IMR-90 (cell line): ENCODE results near the gene GPR62. TPM values are rescaled to one million over a fixed set of nuclear protein-coding genes. Genes with fewer than 3 reads are reported as not detected.

Experiments
- ATAC-seq: fragments of 200-7000 bp; cut with Tn5 transposase; 2 replicates; pipeline ENCODE4 v1.9.1; 2020; ENCODE audit warnings: low read depth, mild to moderate bottlenecking, moderate library complexity
- BruUV-seq: library from RNA; stranded (reverse); fragments of 400-500 nt; replicated peaks from 2 replicates; lab custom pipeline; 2021; lab: Mats Ljungman, UMichigan
- CTCF ChIA-PET: fragments of 300-600 bp; formaldehyde crosslinking; extraction: SDS; loops from one replicate; lab custom pipeline; 2021; ENCODE audit warnings: antibody characterized with exemption; lab: Yijun Ruan, JAX
- POLR2A ChIA-PET: fragments of 300-600 bp; sonication (Branson Sonifier 250); formaldehyde crosslinking; loops from one replicate; lab custom pipeline; 2022; ENCODE audit warnings: antibody characterized with exemption; ENCODE audit not compliant: unreplicated experiment; lab: Charles Lee
- DNase-seq: peaks from one replicate; pipeline ENCODE4 v3.0.0; 2013
- H2AFZ ChIP-seq: replicated peaks from 2 replicates; pipeline ENCODE3; 2013; ENCODE audit warnings: low read length, mild to moderate bottlenecking; ENCODE audit not compliant: poor library complexity
- H2AK5ac ChIP-seq: 2 replicates; pipeline ENCODE4 v1.6.1; 2013; ENCODE audit warnings: low read depth, low read length, inconsistent platforms
- H2AK9ac ChIP-seq: replicated peaks from 2 replicates; pipeline ENCODE3; 2013; ENCODE audit warnings: mild to moderate bottlenecking, low read depth, low read length, moderate library complexity; ENCODE audit not compliant: poor library complexity
- H2BK120ac ChIP-seq: 2 replicates; pipeline ENCODE4 v1.6.1; 2013; ENCODE audit warnings: low read depth, low read length, inconsistent platforms
- H2BK15ac ChIP-seq: 3 replicates; pipeline ENCODE4 v1.6.1; 2013; ENCODE audit warnings: low read depth, low read length, inconsistent platforms
- H2BK20ac ChIP-seq: 2 replicates; pipeline ENCODE4 v1.6.1; 2013; ENCODE audit warnings: low read depth, mild to moderate bottlenecking, inconsistent platforms, low read length, moderate library complexity
- H2BK5ac ChIP-seq: 2 replicates; pipeline ENCODE4 v1.6.1; 2013; ENCODE audit warnings: mild to moderate bottlenecking, low read depth, low read length, inconsistent platforms; ENCODE audit not compliant: poor library complexity, severe bottlenecking
- H3K14ac ChIP-seq: replicated peaks from 2 replicates; pipeline ENCODE4 v1.6.1; 2013; ENCODE audit warnings: low read depth, low read length, inconsistent platforms
- H3K18ac ChIP-seq: 2 replicates; pipeline ENCODE4 v1.6.1; 2013; ENCODE audit warnings: low read depth, low read length, control low read depth
- H3K23ac ChIP-seq: 2 replicates; pipeline ENCODE4 v1.6.1; 2013; ENCODE audit warnings: low read depth, low read length, inconsistent platforms
- H3K27ac ChIP-seq: 2 replicates; pipeline ENCODE4 v1.5.1; 2013; ENCODE audit warnings: mild to moderate bottlenecking, control low read depth, low read length; ENCODE audit not compliant: insufficient read depth
- H3K27me3 ChIP-seq: 2 replicates; pipeline ENCODE4 v1.6.1; 2013; ENCODE audit warnings: low read length; ENCODE audit not compliant: control insufficient read depth, insufficient read depth
- H3K36me3 ChIP-seq: 2 replicates; pipeline ENCODE4 v1.6.1; 2013; ENCODE audit warnings: low read length, mixed read lengths; ENCODE audit not compliant: control insufficient read depth, insufficient read depth
- H3K4ac ChIP-seq: 2 replicates; pipeline ENCODE4 v1.6.1; 2013; ENCODE audit warnings: low read depth, low read length, inconsistent platforms
- H3K4me1 ChIP-seq: 2 replicates; pipeline ENCODE4 v1.6.1; 2013; ENCODE audit warnings: low read length, mixed read lengths; ENCODE audit not compliant: control insufficient read depth, insufficient read depth
- H3K4me2 ChIP-seq: 2 replicates; pipeline ENCODE4 v1.6.1; 2013; ENCODE audit warnings: low read depth, mild to moderate bottlenecking, control low read depth, low read length, moderate library complexity
- H3K4me3 ChIP-seq: 2 replicates; pipeline ENCODE4 v1.5.1; 2013; ENCODE audit warnings: low read depth, mild to moderate bottlenecking, control low read depth, low read length, moderate library complexity; ENCODE audit not compliant: insufficient read depth
- H3K56ac ChIP-seq: 2 replicates; pipeline ENCODE4 v1.6.1; 2013; ENCODE audit warnings: low read length, inconsistent platforms; ENCODE audit not compliant: insufficient read depth; ENCODE audit errors: extremely low read depth
- H3K79me1 ChIP-seq, 2 experiments: 2 replicates each; pipeline ENCODE4 v1.6.1; 2013; ENCODE audit warnings: low read length in 2 of 2, inconsistent platforms in 1 of 2, low read depth in 1 of 2
- H3K9ac ChIP-seq: 2 replicates; pipeline ENCODE4 v1.6.1; 2013; ENCODE audit warnings: low read depth, low read length, control low read depth
- H3K9me1 ChIP-seq: 2 replicates; pipeline ENCODE4 v1.6.1; 2013; ENCODE audit warnings: low read length, inconsistent platforms; ENCODE audit not compliant: insufficient read depth
- H3K9me3 ChIP-seq: 2 replicates; pipeline ENCODE4 v1.6.1; 2013; ENCODE audit warnings: low read length; ENCODE audit not compliant: control insufficient read depth, insufficient read depth
- H4K20me1 ChIP-seq: 2 replicates; pipeline ENCODE4 v1.6.1; 2013; ENCODE audit warnings: low read length, inconsistent platforms; ENCODE audit not compliant: insufficient read depth
- H4K5ac ChIP-seq: 2 replicates; pipeline ENCODE4 v1.6.1; 2013; ENCODE audit warnings: mild to moderate bottlenecking, low read depth, low read length, control low read depth
- H4K8ac ChIP-seq, 2 experiments: 2 replicates each; pipeline ENCODE4 v1.6.1; 2013; ENCODE audit warnings: low read depth in 2 of 2, low read length in 2 of 2, control low read depth in 1 of 2, inconsistent platforms in 1 of 2
- H4K91ac ChIP-seq: 2 replicates; pipeline ENCODE4 v1.6.1; 2013; ENCODE audit warnings: low read depth, low read length, inconsistent platforms; ENCODE audit not compliant: insufficient read depth
- CEBPB ChIP-seq: IDR thresholded peaks from 2 replicates; pipeline ENCODE4 v1.6.1; 2012; ENCODE audit warnings: low read depth, low read length, improper control_type of control experiment
- WGBS, 2 experiments: methylation state at CpG; one replicate each; pipeline versions ENCODE4 v1.1.5 to v1.1.7; 2013; ENCODE audit warnings: missing lambda C conversion rate in 2 of 2; ENCODE audit not compliant: insufficient read length in 1 of 2; ENCODE audit errors: extremely low coverage in 2 of 2; 5-methylcytosine and 5-hydroxymethylcytosine counted together
- dilution Hi-C: fragments of 300-500 bp; cut with HindIII; formaldehyde crosslinking; loops from one replicate; pipeline ENCODE4 v1.14.3; 2018; ENCODE audit warnings: low sequenced_read_pairs; ENCODE audit not compliant: unreplicated experiment
- in situ Hi-C: fragments of 300-500 bp; cut with MboI; formaldehyde crosslinking; loops from 3 replicates; pipeline ENCODE4 v1.14.3; 2019; ENCODE audit warnings: low sequenced_read_pairs, inconsistent platforms, mixed read lengths
- intact Hi-C: fragments of 100-400 bp; cut with micrococcal nuclease; formaldehyde crosslinking; loops from 2 replicates; pipeline ENCODE4 v1.10.0; 2022
- polyA plus RNA-seq, 3 experiments: library from polyadenylated mRNA; depleted of rRNA; stranded (reverse); fragments of >200 nt; gene quantifications; 2 replicates each; pipeline ENCODE4 v1.2.3, GENCODE V29; 2012; ENCODE audit warnings: low replicate concordance in 1 of 3
- total RNA-seq: library from RNA; depleted of rRNA; stranded (reverse); fragments of >200 nt; gene quantifications from 2 replicates; pipeline ENCODE4 v1.2.3, GENCODE V29; 2012

The GPR62 gene
- total and polyA plus RNA-seq, 2 of the 4 experiments (the other 2 are of a cell fraction) = under 0.01 TPM; not detected in 1

GRCh38 chr3:51916418-51916817 is 38.8 kb upstream of the GPR62 start:
- POLR2A ChIA-PET = no interaction called here
- TF ChIP-seq CEBPB = no peak
- no peak for ATAC-seq
- no peak overlapping the region for H3K14ac ChIP-seq
- BruUV-seq = no TSS peak
- DNase-seq = no peak
- H2BK5ac ChIP-seq = no peak overlapping the region
- no peak overlapping the region for H3K18ac ChIP-seq
- no peak overlapping the region for H4K5ac ChIP-seq
- H4K91ac ChIP-seq = no peak overlapping the region
- dilution Hi-C loops (no loop called here), intact Hi-C loops (no loop called here), in situ Hi-C loops (no loop called here)
- H3K9me1 ChIP-seq = no peaks in the 10 kb centered on the region
- CTCF ChIA-PET = no interaction called here
- H3K23ac ChIP-seq = no peak overlapping the region
- H3K56ac ChIP-seq = no peak overlapping the region
- no CpG with 5 or more reads among the region's 5 CpGs for WGBS, 2 experiments
- no peak overlapping the region for H2BK15ac ChIP-seq
- H3K4me3 ChIP-seq = no peak overlapping the region
- H3K79me1 ChIP-seq = no peaks in the 10 kb centered on the region
- H4K8ac ChIP-seq = no peak overlapping the region
- H2BK120ac ChIP-seq = no peak overlapping the region
- no peaks in the 10 kb centered on the region for H3K4me1 ChIP-seq
- no peaks in the 10 kb centered on the region for H3K9me3 ChIP-seq
- H3K9ac ChIP-seq = no peak overlapping the region
- H3K27me3 ChIP-seq = no peaks in the 10 kb centered on the region
- no peak overlapping the region for H2AFZ ChIP-seq
- H2AK9ac ChIP-seq = no peak overlapping the region
- H3K4ac ChIP-seq = no peak overlapping the region
- H3K27ac ChIP-seq = no peak overlapping the region
- H2BK20ac ChIP-seq = no peak overlapping the region
- H4K20me1 ChIP-seq = no peaks in the 10 kb centered on the region
- H2AK5ac ChIP-seq = no peak overlapping the region
- H3K4me2 ChIP-seq = no peak overlapping the region
- H3K36me3 ChIP-seq = no peaks in the 10 kb centered on the region
